ENCODE data around the gene PAMR1.

DNA sequence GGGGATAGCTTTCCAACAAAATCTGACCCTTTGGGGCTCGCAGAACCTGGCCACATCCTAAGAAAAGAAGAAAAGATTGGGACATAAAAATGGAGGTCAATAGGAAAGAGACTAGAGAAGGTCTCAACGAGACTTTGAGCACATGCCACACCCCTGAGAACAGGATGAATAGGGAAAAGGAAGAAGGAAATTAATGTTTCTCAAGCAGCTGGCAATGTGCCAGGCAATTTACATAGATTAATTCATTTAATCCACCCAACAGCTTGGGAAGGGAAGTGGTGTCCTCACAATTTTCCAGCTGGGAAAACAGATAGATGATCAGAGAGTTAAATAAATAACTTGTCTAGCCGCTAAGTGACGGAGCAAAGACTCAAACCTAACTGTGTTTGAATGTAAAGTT lies 50.7 kb downstream of the PAMR1 start:
- TF ChIP-seq EP300 (IDR thresholded peaks at IDR 0.05) (no peak), POLR2AphosphoS5 (IDR thresholded peaks at IDR 0.05) (no peak)
- TF ChIP-seq, protein P1, sequence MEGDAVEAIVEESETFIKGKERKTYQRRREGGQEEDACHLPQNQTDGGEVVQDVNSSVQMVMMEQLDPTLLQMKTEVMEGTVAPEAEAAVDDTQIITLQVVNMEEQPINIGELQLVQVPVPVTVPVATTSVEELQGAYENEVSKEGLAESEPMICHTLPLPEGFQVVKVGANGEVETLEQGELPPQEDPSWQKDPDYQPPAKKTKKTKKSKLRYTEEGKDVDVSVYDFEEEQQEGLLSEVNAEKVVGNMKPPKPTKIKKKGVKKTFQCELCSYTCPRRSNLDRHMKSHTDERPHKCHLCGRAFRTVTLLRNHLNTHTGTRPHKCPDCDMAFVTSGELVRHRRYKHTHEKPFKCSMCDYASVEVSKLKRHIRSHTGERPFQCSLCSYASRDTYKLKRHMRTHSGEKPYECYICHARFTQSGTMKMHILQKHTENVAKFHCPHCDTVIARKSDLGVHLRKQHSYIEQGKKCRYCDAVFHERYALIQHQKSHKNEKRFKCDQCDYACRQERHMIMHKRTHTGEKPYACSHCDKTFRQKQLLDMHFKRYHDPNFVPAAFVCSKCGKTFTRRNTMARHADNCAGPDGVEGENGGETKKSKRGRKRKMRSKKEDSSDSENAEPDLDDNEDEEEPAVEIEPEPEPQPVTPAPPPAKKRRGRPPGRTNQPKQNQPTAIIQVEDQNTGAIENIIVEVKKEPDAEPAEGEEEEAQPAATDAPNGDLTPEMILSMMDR (IDR thresholded peaks at IDR 0.05) = no peak

Measured in gastroesophageal sphincter (tissue), 3 donors.